ENCODE data around the gene CMPK2.
"Not testable (repeated sequence)": the region's sequence is repeated elsewhere in the genome, so short reads cannot be mapped to it uniquely, and the experiment has no call there.

The CMPK2 gene

DNA sequence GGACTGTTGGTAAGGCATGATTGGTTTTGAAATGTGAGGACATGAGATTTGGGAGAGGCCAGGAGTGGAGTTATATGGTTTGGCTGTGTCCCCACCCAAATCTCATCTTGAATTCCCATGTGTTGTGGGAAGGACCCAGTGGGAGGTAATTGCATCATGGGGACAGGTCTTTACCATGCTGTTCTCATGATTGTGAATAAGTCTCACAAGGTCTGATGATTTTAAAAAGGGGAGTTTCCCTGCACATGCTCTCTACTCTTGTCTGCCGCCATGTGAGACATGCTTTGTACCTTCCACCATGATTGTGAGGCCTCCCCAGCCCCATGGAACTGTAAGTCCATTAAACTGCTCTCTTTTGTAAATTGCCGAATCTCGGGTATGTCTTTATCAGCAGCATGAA, 5.4 kb downstream of the CMPK2 start:
- H3K27me3 ChIP-seq (ENCODE audit: insufficient read depth, low read length, poor library complexity) = no peaks in the 10 kb centered on the region
- ATAC-seq (ENCODE audit: insufficient read depth, low read depth) = no peak
- peak overlapping the region in 1 of 2 experiments; percentile 28; a peak in 1 of 4 replicates for H3K4me3 ChIP-seq (ENCODE audit: low read depth in 1 of 2, low read length in 2 of 2)
- H3K9ac ChIP-seq (ENCODE audit: low read depth, low read length) = no peak overlapping the region
- DNase-seq = no peak
- no peak for TF ChIP-seq EZH2 (IDR thresholded peaks at IDR 0.05; ENCODE audit: borderline replicate concordance, low read depth, low read length, severe bottlenecking)
- TF ChIP-seq, protein P1, sequence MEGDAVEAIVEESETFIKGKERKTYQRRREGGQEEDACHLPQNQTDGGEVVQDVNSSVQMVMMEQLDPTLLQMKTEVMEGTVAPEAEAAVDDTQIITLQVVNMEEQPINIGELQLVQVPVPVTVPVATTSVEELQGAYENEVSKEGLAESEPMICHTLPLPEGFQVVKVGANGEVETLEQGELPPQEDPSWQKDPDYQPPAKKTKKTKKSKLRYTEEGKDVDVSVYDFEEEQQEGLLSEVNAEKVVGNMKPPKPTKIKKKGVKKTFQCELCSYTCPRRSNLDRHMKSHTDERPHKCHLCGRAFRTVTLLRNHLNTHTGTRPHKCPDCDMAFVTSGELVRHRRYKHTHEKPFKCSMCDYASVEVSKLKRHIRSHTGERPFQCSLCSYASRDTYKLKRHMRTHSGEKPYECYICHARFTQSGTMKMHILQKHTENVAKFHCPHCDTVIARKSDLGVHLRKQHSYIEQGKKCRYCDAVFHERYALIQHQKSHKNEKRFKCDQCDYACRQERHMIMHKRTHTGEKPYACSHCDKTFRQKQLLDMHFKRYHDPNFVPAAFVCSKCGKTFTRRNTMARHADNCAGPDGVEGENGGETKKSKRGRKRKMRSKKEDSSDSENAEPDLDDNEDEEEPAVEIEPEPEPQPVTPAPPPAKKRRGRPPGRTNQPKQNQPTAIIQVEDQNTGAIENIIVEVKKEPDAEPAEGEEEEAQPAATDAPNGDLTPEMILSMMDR (IDR thresholded peaks at IDR 0.05; ENCODE audit: borderline replicate concordance, extremely low read depth, low read length, poor library complexity, severe bottlenecking) = no peak
- peaks cover 67% of the 10 kb centered on the region for H3K4me1 ChIP-seq (ENCODE audit: insufficient read depth, low read length)
- peaks cover 31% of the 10 kb centered on the region for H3K9me3 ChIP-seq (ENCODE audit: insufficient read depth, low read length, severe bottlenecking)
- no peak overlapping the region for H3K27ac ChIP-seq (ENCODE audit: low read length)
- no peaks in the 10 kb centered on the region for H4K20me1 ChIP-seq (ENCODE audit: insufficient read depth, low read length)
- H3K4me2 ChIP-seq (ENCODE audit: insufficient read depth, low read length) = no peak overlapping the region
- no peak overlapping the region for H2AFZ ChIP-seq (ENCODE audit: low read depth, low read length)
- peaks cover 69% of the 10 kb centered on the region for H3K36me3 ChIP-seq (ENCODE audit: insufficient read depth, low read length)
- H3K79me2 ChIP-seq (ENCODE audit: insufficient read depth, low read length) = peaks cover 68% of the 10 kb centered on the region

DNA sequence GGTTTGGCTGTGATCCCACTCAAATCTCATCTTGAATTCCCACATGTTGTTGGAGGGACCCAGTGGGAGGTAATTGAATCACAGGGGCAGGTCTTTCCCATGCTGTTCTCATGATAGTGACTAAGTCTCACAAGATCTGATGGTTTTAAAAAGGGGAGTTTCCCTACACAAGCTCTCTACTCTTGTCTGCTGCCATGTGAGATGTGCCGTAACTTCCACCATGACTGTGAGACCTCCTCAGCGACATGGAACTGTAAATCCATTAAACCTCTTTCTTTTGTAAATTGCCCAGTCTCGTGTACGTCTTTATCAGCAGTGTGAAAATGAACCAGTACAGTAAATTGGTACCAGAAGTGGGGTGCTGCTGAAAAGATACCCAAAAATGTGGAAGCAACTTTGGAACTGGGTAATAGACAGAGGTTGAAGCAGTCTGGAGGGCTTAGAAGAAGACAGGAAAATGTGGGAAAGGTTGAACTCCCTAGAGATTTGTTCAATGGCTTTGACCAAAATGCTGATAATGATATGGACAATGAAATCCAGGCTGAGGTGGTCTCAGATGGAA, 7.2 kb downstream of the CMPK2 start:
- Histone ChIP-seq H3K4me1 (ENCODE audit: insufficient read depth, low read length) (peaks cover 64% of the 10 kb centered on the region), H3K36me3 (ENCODE audit: insufficient read depth, low read length) (peaks cover 79% of the 10 kb centered on the region), H3K79me2 (ENCODE audit: insufficient read depth, low read length) (peaks cover 66% of the 10 kb centered on the region), H3K9me3 (ENCODE audit: insufficient read depth, low read length, severe bottlenecking) (peaks cover 31% of the 10 kb centered on the region)
- H3K27ac ChIP-seq (ENCODE audit: low read length); H3K4me3 ChIP-seq (ENCODE audit: low read depth in 1 of 2, low read length in 2 of 2); H3K27me3 ChIP-seq (ENCODE audit: insufficient read depth, low read length, poor library complexity); H3K4me2 ChIP-seq (ENCODE audit: insufficient read depth, low read length); H2AFZ ChIP-seq (ENCODE audit: low read depth, low read length); DNase-seq; H4K20me1 ChIP-seq (ENCODE audit: insufficient read depth, low read length); ATAC-seq (ENCODE audit: insufficient read depth, low read depth); H3K9ac ChIP-seq (ENCODE audit: low read depth, low read length): not testable (repeated sequence)

DNA sequence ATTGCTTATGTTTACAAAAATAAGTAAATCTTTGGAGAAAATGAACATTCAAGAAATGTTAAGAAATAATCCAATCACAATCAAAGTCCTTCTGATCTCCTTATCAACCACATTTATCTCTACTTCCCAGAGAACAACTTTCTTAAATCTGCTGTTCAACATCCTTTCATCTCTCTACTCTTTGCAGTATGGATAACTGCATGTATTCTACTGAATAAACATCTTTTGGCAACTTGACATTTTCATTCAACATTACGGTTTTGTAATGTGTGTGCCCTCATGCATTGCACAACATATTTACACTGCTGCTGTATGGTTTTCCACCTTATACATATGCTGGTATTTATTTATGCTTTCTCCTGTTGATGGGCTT, 9.2 kb downstream of the CMPK2 start:
- no peak overlapping the region; a peak in 1 of 4 replicates for H3K4me3 ChIP-seq (ENCODE audit: low read depth in 1 of 2, low read length in 2 of 2)
- H3K9me3 ChIP-seq (ENCODE audit: insufficient read depth, low read length, severe bottlenecking) = peaks cover 27% of the 10 kb centered on the region
- H3K79me2 ChIP-seq (ENCODE audit: insufficient read depth, low read length) = peaks cover 51% of the 10 kb centered on the region
- H3K27me3 ChIP-seq (ENCODE audit: insufficient read depth, low read length, poor library complexity) = no peaks in the 10 kb centered on the region
- peaks cover 78% of the 10 kb centered on the region for H3K36me3 ChIP-seq (ENCODE audit: insufficient read depth, low read length)
- DNase-seq (no peak), ATAC-seq (ENCODE audit: insufficient read depth, low read depth) (peak; percentile 57)
- peak overlapping the region; percentile 80 for H3K27ac ChIP-seq (ENCODE audit: low read length)
- peaks cover 59% of the 10 kb centered on the region for H3K4me1 ChIP-seq (ENCODE audit: insufficient read depth, low read length)
- peak overlapping the region; percentile 25 for H3K4me2 ChIP-seq (ENCODE audit: insufficient read depth, low read length)
- H2AFZ ChIP-seq (ENCODE audit: low read depth, low read length) = no peak overlapping the region
- TF ChIP-seq, protein P1 (IDR thresholded peaks at IDR 0.05; ENCODE audit: borderline replicate concordance, extremely low read depth, low read length, poor library complexity, severe bottlenecking) = no peak
- no peak for TF ChIP-seq EZH2 (IDR thresholded peaks at IDR 0.05; ENCODE audit: borderline replicate concordance, low read depth, low read length, severe bottlenecking)
- H4K20me1 ChIP-seq (ENCODE audit: insufficient read depth, low read length) = no peaks in the 10 kb centered on the region
- H3K9ac ChIP-seq (ENCODE audit: low read depth, low read length) = peak overlapping the region; percentile 28; the same call in 1 of the 2 replicates

DNA sequence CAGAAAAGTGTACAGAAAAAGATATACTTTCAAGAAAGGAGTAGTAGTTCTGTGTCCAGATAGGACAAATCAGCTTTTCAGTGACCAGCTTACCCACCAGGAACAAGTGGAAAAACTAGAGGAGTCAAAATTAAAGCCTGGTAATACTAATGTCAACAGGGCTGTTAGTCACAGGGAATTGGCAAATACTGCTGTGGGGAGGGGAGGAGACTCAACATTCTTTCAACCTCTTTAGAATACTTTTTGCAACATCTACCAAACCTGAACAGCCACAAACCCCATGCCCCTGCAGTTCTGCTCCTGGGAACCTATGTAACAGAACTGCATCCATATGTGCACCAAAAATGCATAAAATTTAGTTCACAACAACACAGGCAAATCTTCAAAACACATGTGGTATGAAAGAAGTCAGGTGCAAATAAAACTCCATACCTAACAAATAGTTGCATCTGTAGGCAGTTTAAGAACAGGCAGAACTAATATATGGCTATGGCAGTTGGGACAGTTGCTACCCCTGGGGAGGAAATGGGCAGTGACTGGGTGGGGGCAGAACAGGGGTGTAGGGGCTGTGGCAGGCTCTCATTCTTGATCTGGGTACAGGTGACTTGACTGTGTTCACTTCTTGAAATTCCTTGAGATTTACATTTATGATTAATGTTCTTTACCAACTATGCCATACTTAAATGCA, 9.7 kb downstream of the CMPK2 start:
- ATAC-seq (ENCODE audit: insufficient read depth, low read depth) (peak; percentile 81), DNase-seq (peak; percentile 68)
- Histone ChIP-seq H3K79me2 (ENCODE audit: insufficient read depth, low read length) (peaks cover 51% of the 10 kb centered on the region), H3K27ac (ENCODE audit: low read length) (peak overlapping the region; percentile 80), H3K27me3 (ENCODE audit: insufficient read depth, low read length, poor library complexity) (no peaks in the 10 kb centered on the region), H3K4me3 (ENCODE audit: low read depth in 1 of 2, low read length in 2 of 2) (0 out of 4 replicates have a peak overlapping the region, but pooled peaks of 1 of the 2 experiments have one; percentile 5), H3K4me2 (ENCODE audit: insufficient read depth, low read length) (peak overlapping the region; percentile 26), H3K36me3 (ENCODE audit: insufficient read depth, low read length) (peaks cover 78% of the 10 kb centered on the region), H3K9ac (ENCODE audit: low read depth, low read length) (peak overlapping the region; percentile 36), H2AFZ (ENCODE audit: low read depth, low read length) (no peak overlapping the region), H3K9me3 (ENCODE audit: insufficient read depth, low read length, severe bottlenecking) (peaks cover 22% of the 10 kb centered on the region), H4K20me1 (ENCODE audit: insufficient read depth, low read length) (no peaks in the 10 kb centered on the region), H3K4me1 (ENCODE audit: insufficient read depth, low read length) (peaks cover 62% of the 10 kb centered on the region)
- no peak for TF ChIP-seq EZH2 (IDR thresholded peaks at IDR 0.05; ENCODE audit: borderline replicate concordance, low read depth, low read length, severe bottlenecking)
- TF ChIP-seq, protein P1 (IDR thresholded peaks at IDR 0.05; ENCODE audit: borderline replicate concordance, extremely low read depth, low read length, poor library complexity, severe bottlenecking) = no peak
